Cardiac septum (tissue), 1 donor: ENCODE data around the gene REEP6. TPM values are rescaled to one million over a fixed set of nuclear protein-coding genes. Genes with fewer than 3 reads are reported as not detected.

Experiments
- DNase-seq: peaks from one replicate; pipeline ENCODE4 v3.0.0-alpha.2; 2020; ENCODE audit warnings: low spot score
- intact Hi-C: fragments of 100-400 bp; cut with DNase I; formaldehyde crosslinking; loops from one replicate; pipeline ENCODE4 v1.14.0; 2022
- total RNA-seq: library from RNA; stranded (reverse); fragmentation: NEBNext Ultra II Directional; extraction: Animal tissue kit (Norgen Biotek cat#: 25700); gene quantifications from one replicate; pipeline ENCODE4 v1.2.1, GENCODE V29; 2021
- donor health status: DM: no; HTN: no; CAD: no.

The REEP6 gene
- total RNA-seq, 1 donor from 2014 or later, result 3.3 TPM

GRCh38 chr19:1455336-1456120, 35.5 kb upstream of the REEP6 start:
- intact Hi-C loops, result no loop called here
- no peak for DNase-seq

- intact Hi-C loops, result no loop called here
- no peak for DNase-seq
These were observed 34.7 kb upstream of the REEP6 start for GRCh38 chr19:1456121-1456900.

GRCh38 chr19:1457031-1457739, 33.8 kb upstream of the REEP6 start:
- intact Hi-C loops, result no loop called here
- DNase-seq, result no peak

- intact Hi-C loops, result no loop called here
These were observed 33.1 kb upstream of the REEP6 start for GRCh38 chr19:1457892-1458291.

GRCh38 chr19:1459479-1459878, 31.5 kb upstream of the REEP6 start:
- intact Hi-C loops, result no loop called here
- no peak for DNase-seq

More at GRCh38 chr19:1457892-1458291, 33.1 kb upstream of the REEP6 start:
- no peak for DNase-seq

GRCh38 chr19:1460033-1460995, 30.7 kb upstream of the REEP6 start:
- intact Hi-C loops, result no loop called here
- no peak for DNase-seq

GRCh38 chr19:1461862-1462261, 29.1 kb upstream of the REEP6 start:
- no peak for DNase-seq
- intact Hi-C loops, result no loop called here

DNA sequence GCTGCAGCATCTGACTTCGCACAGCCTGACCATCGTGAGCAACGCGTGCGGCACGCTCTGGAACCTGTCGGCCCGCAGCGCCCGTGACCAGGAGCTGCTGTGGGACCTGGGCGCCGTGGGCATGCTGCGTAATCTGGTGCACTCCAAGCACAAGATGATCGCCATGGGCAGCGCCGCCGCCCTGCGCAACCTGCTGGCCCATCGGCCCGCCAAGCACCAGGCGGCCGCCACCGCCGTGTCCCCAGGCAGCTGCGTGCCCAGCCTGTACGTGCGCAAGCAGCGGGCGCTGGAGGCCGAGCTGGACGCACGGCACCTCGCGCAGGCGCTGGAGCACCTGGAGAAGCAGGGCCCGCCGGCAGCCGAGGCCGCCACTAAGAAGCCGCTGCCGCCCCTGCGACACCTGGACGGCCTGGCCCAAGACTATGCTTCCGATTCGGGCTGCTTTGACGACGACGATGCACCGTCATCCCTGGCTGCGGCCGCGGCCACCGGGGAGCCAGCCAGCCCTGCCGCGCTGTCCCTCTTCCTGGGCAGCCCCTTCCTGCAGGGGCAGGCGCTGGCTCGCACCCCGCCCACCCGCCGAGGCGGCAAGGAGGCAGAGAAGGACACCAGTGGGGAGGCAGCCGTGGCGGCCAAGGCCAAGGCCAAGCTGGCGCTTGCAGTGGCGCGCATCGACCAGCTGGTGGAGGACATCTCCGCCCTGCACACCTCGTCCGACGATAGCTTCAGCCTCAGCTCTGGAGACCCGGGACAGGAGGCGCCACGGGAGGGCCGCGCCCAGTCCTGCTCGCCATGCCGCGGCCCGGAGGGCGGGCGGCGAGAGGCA, 25.6 kb upstream of the REEP6 start:
- no peak for DNase-seq
- intact Hi-C loops, result no loop called here

DNA sequence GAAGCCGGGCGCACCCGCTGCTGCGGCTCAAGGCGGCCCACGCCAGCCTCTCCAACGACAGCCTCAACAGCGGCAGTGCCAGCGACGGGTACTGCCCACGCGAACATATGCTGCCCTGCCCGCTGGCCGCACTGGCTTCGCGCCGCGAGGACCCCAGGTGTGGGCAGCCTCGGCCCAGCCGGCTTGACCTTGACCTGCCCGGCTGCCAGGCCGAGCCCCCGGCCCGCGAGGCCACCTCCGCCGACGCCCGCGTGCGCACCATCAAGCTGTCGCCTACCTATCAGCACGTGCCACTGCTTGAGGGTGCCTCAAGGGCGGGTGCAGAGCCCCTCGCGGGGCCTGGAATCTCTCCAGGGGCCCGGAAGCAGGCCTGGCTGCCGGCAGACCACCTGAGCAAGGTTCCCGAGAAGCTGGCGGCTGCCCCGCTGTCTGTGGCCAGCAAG, 24.9 kb upstream of the REEP6 start:
- no peak for DNase-seq
- intact Hi-C loops, result no loop called here

DNA sequence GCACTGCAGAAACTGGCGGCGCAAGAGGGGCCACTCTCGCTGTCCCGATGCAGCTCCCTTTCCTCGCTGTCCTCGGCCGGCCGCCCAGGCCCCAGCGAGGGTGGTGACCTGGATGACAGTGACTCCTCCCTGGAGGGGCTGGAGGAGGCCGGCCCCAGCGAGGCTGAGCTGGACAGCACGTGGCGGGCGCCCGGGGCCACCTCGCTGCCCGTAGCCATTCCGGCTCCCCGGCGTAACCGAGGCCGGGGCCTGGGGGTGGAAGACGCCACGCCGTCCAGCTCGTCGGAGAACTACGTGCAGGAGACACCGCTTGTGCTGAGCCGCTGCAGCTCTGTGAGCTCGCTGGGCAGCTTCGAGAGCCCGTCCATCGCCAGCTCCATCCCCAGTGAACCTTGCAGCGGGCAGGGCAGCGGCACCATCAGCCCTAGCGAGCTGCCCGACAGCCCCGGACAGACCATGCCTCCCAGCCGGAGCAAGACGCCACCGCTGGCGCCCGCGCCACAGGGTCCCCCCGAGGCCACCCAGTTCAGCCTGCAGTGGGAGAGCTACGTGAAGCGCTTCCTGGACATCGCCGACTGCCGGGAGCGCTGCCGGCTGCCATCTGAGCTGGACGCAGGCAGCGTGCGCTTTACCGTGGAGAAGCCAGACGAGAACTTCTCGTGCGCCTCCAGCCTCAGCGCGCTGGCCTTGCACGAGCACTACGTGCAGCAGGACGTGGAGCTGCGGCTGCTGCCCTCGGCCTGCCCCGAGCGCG, 24.3 kb upstream of the REEP6 start:
- intact Hi-C loops, result no loop called here

GRCh38 chr19:1467215-1467489, 23.8 kb upstream of the REEP6 start:
- DNase-seq, result no peak
- intact Hi-C loops, result no loop called here

More for the DNA sequence above, 24.3 kb upstream of the REEP6 start:
- no peak for DNase-seq

DNA sequence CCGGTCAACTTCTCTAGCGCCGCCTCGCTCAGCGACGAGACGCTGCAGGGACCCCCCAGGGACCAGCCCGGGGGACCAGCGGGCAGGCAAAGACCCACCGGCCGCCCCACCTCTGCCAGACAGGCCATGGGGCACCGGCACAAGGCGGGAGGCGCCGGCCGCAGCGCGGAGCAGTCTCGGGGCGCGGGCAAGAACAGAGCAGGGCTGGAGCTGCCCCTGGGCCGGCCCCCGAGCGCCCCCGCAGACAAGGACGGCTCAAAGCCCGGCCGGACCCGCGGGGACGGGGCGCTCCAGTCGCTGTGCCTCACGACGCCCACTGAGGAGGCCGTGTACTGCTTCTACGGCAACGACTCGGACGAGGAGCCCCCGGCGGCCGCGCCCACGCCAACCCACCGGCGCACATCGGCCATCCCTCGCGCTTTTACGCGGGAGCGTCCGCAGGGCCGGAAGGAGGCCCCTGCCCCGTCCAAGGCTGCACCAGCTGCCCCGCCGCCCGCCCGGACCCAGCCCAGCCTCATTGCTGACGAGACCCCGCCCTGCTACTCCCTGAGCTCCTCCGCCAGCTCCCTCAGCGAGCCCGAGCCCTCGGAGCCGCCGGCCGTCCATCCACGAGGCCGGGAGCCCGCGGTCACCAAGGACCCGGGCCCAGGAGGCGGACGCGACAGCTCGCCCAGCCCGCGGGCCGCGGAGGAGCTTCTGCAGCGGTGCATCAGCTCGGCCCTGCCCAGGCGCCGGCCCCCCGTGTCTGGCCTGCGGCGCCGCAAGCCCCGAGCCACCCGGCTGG, 23.3 kb upstream of the REEP6 start:
- intact Hi-C loops, result no loop called here
- no peak for DNase-seq

GRCh38 chr19:1468274-1468820, 22.6 kb upstream of the REEP6 start:
- DNase-seq, result no peak
- intact Hi-C loops, result no loop called here

DNA sequence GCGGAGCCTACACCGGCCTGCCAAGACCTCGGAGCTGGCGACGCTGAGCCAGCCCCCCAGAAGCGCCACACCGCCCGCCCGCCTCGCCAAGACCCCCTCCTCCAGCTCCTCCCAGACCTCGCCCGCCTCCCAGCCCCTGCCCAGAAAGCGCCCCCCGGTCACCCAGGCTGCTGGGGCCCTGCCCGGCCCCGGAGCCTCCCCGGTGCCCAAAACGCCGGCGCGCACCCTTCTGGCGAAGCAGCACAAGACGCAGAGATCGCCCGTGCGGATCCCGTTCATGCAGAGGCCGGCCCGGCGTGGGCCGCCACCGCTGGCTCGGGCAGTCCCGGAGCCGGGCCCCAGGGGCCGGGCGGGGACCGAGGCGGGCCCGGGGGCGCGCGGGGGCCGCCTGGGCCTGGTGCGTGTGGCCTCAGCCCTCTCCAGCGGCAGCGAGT, 22.1 kb upstream of the REEP6 start:
- DNase-seq, result no peak
- intact Hi-C loops, result no loop called here

DNA sequence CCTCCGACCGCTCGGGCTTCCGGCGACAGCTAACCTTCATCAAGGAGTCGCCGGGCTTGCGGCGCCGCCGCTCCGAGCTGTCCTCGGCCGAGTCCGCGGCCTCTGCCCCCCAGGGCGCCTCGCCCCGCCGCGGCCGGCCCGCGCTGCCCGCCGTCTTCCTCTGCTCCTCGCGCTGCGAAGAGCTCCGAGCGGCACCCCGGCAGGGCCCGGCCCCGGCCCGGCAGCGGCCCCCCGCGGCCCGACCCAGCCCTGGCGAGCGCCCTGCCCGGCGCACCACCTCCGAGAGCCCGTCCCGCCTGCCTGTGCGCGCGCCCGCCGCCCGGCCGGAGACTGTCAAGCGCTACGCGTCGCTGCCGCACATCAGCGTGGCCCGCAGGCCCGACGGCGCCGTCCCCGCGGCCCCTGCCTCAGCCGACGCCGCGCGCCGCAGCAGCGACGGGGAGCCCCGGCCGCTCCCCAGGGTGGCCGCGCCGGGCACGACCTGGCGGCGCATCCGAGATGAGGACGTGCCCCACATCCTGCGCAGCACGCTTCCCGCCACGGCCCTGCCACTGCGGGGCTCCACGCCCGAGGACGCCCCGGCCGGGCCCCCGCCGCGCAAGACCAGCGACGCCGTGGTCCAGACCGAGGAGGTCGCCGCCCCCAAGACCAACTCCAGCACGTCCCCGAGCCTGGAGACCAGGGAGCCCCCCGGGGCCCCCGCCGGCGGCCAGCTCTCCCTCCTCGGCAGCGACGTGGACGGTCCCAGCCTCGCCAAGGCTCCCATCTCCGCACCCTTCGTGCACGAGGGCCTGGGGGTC, 21.5 kb upstream of the REEP6 start:
- intact Hi-C loops, result no loop called here
- DNase-seq, result no peak

DNA sequence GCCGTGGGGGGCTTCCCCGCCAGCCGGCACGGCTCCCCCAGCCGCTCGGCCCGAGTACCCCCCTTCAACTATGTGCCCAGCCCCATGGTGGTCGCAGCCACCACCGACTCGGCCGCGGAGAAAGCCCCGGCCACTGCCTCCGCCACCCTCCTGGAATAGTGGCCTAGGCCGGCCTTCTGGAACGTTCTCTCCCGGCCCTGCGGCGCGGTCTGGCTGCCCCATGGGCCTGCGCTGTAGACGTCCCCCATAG, 21.0 kb upstream of the REEP6 start:
- intact Hi-C loops, result no loop called here
- DNase-seq, result no peak
